Stimulated activated CD8-positive, alpha-beta memory T cell treated with anti-CD3 and anti-CD28 coated beads, Interleukin-4, amount 100 ng/mL, for 24 hours (primary cell): ENCODE data around the gene BICD2.
A peak's percentile ranks its signal among the peaks of the same experiment; 100 is the strongest.

Experiments used
- DNase-seq: peaks from one replicate; pipeline ENCODE4 v3.0.0-alpha.2; 2020; ENCODE audit warnings: low read depth

Gene BICD2

DNA sequence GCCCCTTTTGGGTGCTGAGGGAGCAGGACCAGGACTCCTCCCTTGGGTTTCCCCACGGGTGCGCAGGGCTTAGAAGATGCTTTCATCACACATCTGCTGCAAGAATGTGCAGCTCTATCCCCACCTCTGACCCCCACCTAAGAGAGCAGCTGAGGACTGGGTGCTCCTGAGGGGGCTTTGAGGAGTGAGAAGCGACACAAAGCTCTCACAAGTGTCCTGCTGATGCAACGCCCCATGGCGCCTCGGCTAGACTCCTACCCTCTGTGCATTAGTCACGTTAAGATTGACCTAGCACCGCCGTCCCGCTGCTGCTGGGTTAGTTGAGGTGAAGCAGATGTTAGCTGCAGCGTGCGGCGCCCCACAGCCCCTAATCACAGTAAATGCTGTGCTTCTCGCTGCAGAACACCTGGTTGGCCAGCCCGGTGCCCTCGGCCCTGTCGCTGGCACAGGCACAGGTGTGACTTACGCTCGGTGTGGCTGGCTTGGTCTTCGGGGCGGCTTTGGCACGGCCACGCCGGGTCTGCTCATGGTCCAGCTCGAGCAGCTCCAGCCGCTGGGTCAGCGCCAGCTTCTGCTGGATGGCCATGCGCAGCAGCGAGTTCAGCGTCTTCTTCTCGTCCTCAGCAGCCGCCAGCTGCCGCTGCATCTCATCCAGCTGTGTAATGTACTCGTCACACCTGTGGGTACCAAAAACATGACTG lies 49.7 kb downstream of the BICD2 start:
- no peak for DNase-seq

DNA sequence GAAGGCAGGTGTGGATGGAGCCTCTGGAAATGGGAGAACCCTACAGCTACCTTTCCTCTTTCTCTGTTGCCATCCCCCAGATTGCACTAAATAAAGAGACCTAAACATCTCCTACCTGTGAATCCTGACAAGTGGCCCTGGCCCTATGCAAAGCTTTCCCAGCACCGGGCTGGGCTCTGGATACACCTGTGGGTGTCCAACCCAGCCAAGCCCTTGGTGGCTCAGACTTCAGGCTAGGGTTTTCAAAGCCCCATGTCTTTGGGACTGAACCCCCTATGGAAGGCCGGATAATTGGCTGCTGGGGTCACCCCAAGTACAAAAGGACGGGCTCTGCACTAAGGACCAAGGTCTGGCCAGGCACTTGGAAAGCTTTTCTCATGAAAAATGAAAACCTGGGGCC lies 50.6 kb downstream of the BICD2 start:
- no peak for DNase-seq

DNA sequence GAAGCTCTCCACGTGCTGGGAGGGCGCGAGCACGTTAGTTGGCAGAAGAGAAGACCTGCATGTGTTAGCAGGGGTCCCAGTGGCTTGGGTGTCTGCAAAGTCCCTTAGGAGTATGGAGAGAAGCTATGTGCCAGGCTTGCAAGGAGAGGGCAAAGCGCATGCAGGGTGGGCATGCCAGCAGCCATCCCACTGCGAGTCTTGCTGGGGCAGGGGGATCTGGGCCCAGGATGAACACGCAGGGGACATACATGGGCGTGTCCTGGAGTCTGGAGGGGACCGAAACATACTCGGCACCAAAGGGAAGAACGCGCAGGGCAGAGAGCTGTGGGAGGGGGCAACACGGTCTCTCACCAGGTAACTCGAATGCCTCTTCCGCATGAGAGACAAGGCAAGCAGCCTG lies 51.1 kb downstream of the BICD2 start:
- no peak for DNase-seq

DNA sequence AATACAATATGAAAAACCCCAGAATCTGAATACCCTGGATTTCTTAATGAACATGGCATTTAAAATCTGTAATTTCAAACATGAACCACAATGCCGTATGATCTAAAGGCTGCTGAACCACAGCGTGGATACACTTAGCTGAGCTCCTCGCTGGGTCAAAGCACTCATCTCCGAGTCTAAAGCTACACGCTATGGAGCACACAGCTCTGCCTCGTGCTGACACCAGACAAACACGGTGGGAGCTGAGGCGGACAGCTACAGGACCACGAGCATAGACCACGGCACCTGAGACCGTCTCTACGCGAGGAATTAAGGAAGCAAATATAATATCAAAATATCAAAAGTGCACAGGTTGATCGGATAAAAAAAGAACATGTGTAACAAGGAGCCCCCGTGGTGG lies 51.9 kb downstream of the BICD2 start:
- no peak for DNase-seq

DNA sequence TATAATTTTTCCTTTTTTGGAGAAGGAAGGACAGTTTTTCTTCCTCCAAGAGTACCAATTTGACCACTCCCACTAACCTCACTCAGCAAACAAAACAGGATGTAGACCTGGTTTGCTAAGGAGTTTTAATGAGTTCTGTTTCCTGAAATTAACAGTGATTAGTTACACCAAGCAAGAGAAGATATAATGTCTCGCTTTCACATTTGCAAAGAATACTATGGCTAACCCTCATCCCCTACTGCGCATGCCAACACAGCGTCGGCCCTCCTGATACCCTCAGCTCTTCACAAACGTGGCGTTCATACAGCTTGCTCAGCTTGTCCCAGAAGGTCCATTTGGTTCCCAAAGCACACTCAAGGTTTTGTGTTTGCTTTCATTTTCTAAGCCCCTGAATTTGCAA lies 52.8 kb downstream of the BICD2 start:
- DNase-seq: no peak

DNA sequence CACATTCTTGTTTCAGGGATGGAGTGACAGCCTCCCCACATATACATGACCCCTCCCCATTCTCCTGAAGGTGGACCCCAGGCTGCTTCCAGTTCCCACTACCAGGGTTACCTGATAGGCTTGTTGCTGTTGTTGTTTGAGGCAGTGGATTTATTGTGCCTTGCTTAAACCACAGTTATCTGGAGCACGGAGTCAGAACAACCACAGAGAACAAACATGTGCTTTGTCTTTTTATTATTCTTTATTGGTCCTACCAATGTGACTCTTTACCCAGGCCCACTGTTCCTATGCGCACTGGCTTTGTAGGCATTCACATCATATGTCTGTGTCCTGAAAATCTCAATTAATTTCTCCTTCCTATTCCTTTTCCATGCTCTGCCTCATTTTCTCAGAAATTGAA lies 53.5 kb downstream of the BICD2 start:
- no peak for DNase-seq

DNA sequence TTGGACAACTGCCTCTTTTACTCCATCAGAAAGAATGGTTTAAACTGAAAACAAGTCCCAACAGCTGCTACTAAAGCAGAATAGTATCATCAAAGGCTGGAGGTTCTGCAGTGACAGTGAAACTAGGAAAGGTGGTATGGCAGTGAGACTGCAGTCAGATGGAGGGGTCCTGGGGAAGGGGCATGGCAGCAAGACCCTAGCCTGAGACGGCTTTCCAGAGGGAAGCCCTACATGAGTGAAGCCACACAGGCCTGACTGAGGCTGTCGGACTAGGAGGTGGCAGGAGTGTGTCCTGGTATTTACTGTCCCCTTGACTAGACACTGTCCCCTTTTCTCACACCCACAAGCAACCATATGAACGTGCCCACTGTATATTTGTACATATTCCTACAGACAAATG lies 54.3 kb downstream of the BICD2 start:
- no peak for DNase-seq

DNA sequence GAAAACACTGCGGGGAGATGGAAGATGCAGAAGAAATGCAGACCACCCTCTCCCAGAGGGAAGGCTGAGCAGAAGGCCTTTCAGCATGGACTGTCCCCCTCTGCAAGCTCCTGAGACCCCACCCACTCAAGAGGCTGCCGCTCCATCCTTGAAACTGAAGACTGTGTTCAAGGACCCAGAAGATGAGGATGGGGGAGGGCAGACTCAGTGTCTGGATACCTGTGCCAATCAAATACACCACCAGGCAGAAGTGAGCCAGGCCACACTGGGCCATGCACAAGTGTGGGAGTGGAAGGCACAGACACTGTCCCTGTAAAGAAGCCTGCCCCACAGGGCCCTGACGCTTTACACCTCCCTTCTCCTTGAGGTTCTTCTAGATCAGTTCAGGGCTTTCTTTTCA lies 54.7 kb downstream of the BICD2 start:
- DNase-seq: no peak

DNA sequence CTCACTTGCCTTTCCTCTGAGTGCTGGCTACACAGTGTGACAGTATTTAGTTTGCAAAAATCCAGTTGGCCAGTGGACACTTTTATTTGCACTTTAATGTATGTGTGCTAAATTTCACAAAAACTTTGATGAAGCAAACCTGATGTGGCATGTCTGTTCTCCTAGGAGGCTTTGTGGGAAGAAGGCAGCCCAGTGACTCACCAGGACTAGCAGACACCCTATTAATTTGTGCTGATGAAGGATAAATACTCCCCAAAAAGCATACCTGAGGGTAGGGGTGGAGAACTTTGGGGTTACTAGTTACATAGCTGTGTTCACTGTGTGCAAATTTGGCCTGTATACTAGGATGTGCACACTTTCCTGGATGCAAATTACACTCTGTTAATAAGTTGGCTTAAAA lies 55.4 kb downstream of the BICD2 start:
- no peak for DNase-seq

DNA sequence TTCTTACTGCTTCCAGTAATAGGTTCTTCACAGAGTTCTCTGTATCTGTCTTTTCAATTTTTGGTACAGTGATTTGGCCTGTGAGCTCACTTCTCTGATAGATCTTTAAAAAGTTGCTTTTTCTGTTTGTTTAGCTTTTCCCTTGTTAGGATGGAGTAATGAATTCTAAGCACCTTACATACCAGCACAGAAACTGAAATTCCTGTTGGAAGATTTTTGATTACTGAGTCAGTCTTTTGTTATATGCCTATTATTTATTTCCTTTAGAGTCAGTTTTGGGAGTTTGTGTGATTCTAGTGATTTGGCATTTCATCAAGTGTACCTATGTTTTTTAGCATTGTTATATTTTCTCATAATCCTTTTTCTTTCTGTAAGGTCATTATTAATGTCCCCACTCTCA lies 57.1 kb downstream of the BICD2 start:
- DNase-seq: no peak

DNA sequence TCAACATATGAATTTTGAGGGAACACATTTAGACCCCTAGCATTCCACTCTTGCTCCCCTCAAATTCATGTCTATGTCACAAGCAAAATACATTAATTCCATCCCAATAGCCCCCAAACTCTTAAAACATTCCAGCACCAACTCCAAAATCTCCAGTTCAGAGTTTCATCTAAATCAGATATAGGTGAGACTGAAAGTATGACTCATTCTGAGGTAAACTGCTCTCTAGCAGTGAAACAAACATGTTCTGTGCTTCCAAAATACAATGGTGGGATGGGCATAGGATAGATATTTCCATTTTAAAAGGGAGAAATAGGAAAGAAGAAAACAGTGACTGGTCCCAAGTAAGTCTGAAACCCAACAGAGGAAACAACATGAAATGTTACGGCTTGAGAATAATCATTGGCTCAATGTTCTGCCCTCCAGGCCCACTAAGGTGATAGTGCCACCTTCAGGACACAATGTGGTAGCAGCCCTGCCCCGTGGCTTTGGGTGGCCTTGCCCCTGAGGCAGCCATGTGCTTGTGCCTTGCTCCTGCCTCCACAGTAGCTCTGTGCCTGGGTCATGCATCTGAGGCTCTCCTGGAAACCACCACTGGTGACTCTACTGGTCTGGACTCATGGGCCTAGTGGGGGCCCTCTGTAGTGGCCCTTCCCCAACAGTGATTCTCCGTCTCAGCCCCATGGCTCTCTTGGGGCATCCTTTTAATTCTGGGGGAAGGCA lies 58.3 kb downstream of the BICD2 start:
- DNase-seq: no peak

DNA sequence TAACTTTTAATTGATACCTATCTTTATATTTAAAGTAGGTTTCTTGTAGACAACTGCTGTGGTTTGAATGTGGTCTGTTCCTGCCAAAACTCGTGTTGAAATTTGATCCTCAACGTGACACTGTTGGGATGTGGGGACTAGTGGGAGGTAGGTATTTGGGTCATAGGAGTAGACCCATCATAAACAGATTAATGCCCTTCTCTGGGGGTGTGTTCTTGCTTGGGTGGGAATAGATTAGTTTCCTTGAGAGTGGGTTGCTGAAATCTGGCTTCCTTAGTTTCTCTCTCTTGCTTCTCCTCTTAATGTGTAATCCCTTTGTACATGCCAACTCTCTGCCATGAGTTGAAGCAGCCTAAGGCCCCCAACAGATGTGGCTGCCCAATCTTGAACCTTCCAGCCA lies 60.1 kb downstream of the BICD2 start:
- DNase-seq: no peak

DNA sequence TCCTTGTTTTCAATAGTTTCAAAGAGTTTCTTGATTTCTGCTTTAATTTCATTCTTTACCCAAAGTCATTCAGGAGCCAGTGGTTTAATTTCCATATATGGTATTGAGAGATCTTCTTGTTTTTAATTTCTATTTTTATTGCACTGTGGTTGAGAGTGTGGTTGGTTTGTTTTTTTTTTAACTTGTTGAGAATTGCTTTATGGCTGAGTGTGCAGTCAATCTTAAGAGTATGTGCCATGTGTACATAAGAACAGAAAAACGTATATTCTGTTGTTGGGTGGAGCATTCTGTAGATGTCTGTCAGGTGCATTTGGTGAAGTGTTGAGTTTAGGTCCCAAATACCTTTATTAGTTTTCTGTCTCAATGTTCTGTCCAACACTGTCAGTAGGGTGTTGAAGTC lies 68.0 kb downstream of the BICD2 start:
- DNase-seq: no peak

DNA sequence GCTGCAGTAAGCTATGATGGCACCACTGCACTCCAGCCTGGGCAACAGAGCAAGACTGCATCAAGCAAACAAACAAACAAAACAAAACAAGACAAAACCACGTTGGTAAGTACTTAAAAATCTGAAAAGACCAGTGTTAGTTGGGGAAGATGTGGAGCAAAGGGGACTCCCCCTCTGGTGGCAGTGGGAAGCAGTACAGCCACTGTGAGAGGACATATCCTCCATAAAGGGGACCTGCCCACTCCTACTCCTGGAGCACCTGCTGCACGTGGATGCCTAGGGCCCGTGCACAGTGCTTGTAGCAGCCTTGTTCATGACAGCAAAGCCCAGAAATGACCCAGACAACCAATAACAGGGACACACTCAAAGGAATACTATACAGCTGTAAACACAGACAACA lies 77.7 kb downstream of the BICD2 start:
- no peak for DNase-seq

DNA sequence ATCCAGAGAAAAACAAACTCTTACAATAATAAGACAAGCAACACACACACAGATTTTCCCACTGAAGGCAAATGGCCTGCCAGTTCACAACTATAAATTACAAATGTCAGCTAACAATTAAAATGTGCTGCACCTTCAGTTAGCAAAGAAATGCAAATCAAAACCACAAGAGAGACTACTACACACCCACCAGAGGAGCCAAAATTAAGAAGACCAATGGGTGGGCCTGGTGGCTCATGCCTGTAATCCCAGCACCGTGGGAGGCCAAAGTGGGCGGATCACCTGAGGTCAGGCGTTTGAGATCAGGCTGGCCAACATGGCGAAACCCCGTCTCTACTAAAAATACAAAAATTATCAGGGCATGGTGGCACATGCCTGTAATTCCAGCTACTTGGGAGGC lies 79.6 kb downstream of the BICD2 start:
- DNase-seq: no peak

DNA sequence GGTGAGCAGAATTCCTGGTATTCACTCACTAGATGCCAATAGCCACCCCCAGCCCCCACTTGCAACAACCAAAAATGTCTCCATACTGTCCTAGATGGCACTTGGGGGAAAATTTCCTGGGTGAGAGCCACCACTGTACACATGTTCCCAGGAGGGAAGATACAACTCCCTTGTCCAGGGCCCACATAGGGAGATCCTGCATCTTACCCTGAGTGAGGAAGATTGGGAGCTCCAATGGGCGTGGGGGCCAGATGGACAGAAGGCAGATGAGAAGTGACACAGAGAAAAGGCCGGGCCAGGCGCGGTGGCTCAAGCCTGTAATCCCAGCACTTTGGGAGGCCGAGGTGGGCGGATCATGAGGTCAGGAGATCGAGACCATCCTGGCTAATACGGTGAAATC lies 82.4 kb downstream of the BICD2 start:
- no peak for DNase-seq

DNA sequence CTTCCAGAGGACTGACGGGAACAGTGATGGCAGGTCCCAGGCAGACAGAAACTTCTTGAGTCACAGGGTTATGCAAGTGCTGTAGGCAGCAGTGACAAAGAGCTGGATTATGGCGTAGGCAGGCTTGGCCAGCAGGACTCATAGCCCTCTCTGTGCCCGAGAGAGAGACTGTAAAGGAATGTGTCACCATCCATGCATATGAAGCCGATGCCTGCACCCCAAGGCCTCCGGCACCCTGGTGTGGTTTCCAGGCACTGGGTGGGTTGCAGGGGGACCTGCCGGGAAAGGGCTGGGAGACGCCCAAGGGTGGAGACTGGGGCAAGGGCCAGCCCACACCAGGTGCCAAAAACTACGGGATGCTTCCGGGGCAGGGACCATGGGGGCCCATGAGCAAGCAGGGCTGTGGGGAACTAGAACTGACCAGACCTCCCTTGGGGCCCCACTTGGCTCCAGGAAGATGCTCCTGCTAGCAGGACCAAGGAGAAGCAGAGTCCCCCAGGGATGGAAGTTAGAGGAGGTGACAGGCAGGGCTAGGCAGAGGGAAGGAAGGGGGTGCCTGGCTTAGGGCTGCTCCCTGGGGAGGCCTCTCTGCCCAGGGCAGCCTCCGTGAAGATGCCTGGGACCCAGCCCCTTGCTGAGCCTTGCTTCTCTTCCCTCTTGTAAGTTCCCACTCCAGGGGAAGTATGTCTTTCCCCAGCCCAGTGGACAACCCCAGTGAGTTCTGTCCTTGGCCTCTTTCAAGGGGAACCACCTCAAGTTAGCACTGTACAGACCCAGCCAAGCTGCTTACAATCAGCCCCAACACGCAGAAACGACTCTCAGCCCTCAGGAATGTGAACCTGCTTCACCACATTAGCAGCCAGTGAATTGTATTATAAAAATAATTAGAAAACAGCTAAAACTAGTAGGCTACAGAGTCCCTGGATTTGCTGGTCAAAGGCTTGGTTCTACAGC lies 84.2 kb downstream of the BICD2 start:
- DNase-seq: no peak

DNA sequence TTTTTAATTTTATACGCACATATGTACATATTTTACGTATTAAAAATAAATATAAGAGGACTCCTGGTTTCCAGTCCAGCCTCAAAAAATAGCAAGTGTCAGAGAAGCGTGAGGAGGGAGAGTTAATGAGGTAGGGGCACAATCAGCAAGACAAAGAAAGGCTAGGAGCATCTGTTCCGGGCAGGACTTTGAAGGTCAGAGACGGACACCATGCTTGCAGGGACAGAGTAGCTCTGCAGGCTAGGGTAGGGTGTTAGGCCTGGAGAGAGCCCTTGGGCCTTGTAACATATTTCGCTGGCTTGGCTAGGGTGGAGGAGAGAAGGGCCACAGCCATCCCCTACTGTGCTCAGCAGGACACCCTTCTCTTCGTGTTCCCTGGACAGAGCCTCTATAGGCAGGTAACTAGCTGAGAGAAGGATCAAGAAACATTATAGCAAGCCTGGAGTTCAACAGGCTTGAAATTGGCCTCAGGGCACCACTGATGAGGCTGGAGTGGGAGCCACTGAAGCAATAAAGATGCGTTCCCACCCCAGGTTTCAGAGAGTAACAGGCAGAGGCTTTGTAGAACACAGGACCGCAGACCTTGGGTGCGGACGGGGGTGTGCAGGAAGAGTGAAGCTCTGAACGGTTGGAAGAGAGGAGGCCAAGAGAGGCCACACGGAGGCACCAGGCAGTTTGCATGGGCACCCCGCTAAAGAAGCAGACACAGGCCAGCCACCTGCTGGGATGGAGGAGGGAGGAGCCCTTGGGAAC lies 85.0 kb downstream of the BICD2 start:
- DNase-seq: no peak

DNA sequence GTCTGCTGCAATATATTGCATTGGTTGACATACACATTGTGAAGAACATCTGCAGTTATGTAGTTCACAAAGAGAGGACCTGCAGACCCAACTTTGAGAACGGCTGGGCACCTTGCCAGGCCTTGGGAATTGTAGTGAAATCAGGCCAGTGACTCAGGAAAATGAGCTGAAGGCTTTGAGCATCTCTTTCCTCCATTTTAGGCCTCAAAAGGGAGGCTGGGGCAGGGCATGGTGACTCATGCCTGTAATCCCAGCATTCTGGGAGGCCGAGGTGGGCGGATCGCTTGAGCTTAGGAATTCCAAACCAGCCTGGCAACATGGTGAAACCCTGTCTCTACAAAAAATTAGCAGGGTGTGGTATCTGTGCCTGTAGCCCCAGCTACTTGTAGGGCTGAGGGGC lies 93.3 kb downstream of the BICD2 start:
- DNase-seq: no peak

DNA sequence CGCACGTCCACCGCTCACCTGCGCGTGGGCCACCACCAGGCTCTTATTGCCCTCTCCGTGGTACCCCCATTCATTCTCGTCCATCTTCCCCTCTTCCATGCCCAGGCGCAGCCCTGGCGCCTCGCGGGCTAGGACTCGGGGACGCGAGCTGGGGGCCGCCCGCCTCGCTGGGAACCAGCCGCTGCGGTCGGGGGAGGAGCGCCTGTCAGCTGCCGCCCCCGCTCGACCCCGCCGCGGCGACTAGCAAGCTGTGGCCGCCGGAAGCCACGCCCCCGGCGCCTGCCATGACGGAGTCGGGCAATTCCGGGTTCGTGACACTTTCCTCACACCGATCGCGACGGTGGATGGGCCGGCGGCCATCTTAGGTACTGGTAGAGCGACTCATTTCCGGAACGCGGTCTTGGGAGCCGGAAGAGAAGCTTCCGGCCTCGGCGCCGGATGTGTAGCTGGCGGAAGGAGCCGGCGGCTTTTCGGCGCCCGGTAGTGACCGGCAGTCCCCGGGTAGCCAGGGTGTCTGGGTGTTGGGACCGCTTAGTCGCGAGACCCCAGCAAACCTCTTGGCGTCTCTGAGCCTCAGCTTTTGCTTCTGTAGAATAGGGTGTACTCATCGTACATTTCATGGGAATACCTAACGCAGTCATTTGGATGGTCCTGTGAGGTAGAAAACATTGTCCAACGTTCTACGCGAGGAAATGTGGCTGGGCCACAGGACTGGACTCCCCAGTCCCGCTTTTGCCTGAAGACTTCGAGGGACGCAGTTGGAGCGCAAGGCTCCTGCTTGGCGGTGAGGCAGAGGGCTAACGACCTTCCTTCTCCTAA lies 94.5 kb downstream of the BICD2 start, which contains the start of gene IPPK:
TSS of gene IPPK (minus strand) at position 242 of the 819 bp plus-strand sequence. CDS start at position 99, 143 bp downstream.
- peak; percentile 98 for DNase-seq

DNA sequence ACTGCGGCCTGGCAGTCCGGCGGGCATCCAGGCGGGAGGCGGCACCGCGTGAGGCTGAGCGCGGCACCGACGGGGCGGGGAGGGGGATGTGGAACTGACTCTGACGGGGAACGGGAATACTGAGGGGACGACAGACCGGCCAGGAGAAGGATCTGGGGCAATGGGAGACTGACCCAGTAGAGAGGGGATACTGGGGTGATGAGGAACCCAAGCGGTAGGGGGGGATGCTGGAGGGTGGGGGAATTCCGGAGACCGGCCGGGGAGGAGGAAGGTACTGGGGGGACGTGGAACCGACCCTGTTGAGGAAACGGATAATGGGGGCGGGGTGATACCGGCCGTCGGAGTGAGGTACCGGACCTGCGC lies 95.1 kb downstream of the BICD2 start:
- peak; percentile 18 for DNase-seq
